Neural cell (in vitro differentiated cells): ENCODE data around the gene AGFG1. TPM values are rescaled to one million over a fixed set of nuclear protein-coding genes. Genes with fewer than 3 reads are reported as not detected.

Experiments
- H2AFZ ChIP-seq: fragments of 200-600, 300-800 bp; sonication (generic), shearing (Covaris generic); 2 replicates; pipeline ENCODE4 v1.6.0; 2014; ENCODE audit warnings: low read depth, mild to moderate bottlenecking, antibody characterized with exemption, low read length, moderate library complexity
- H3F3A ChIP-seq: fragments of 200-600 bp; shearing (Covaris generic); 2 replicates; pipeline ENCODE4 v1.6.1; 2016; ENCODE audit warnings: mild to moderate bottlenecking, moderate library complexity, mixed read lengths, antibody characterized with exemption, low read length; ENCODE audit not compliant: insufficient read depth, poor library complexity, severe bottlenecking
- H3K27ac ChIP-seq: fragments of 200-600, 300-800 bp; sonication (generic), shearing (Covaris generic); 2 replicates; pipeline ENCODE4 v1.5.1; 2014; ENCODE audit warnings: mild to moderate bottlenecking, low read length, moderate library complexity
- H3K27me3 ChIP-seq: fragments of 300-800, 200-600 bp; sonication (generic), shearing (Covaris generic); 2 replicates; pipeline ENCODE4 v1.6.0; 2014; ENCODE audit warnings: mild to moderate bottlenecking, low read depth, low read length, moderate library complexity; ENCODE audit not compliant: insufficient read depth
- H3K36me3 ChIP-seq: fragments of 300-800, 200-600 bp; sonication (generic), shearing (Covaris generic); 2 replicates; pipeline ENCODE4 v1.5.1; 2014; ENCODE audit warnings: mild to moderate bottlenecking, antibody characterized with exemption, low read length, moderate library complexity; ENCODE audit not compliant: insufficient read depth
- H3K4me2 ChIP-seq: fragments of 300-800, 200-600 bp; sonication (generic), shearing (Covaris generic); 2 replicates; pipeline ENCODE4 v1.6.0; 2014; ENCODE audit warnings: mild to moderate bottlenecking, low read length
- H3K4me3 ChIP-seq: fragments of 300-800, 200-600 bp; sonication (generic), shearing (Covaris generic); 2 replicates; pipeline ENCODE4 v1.5.1; 2014; ENCODE audit warnings: mild to moderate bottlenecking, low read length, moderate library complexity
- H3K79me2 ChIP-seq: fragments of 200-600 bp; shearing (Covaris generic); replicated peaks from 2 replicates; pipeline ENCODE4 v1.6.0; 2014; ENCODE audit warnings: mild to moderate bottlenecking, low read length, moderate library complexity; ENCODE audit not compliant: insufficient read depth
- H3K9ac ChIP-seq: fragments of 300-800, 200-600 bp; sonication (generic), shearing (Covaris generic); 2 replicates; pipeline ENCODE4 v1.6.1; 2016; ENCODE audit warnings: mild to moderate bottlenecking, low read length, mixed read lengths
- H3K9me2 ChIP-seq: fragments of 200-600 bp; shearing (Covaris generic); 2 replicates; pipeline ENCODE4 v1.6.1; 2016; ENCODE audit warnings: mild to moderate bottlenecking, low read length, mixed read lengths; ENCODE audit not compliant: insufficient read depth
- H3K9me3 ChIP-seq: fragments of 200-600, 300-800 bp; sonication (generic), shearing (Covaris generic); 2 replicates; pipeline ENCODE4 v1.6.1; 2016; ENCODE audit warnings: mild to moderate bottlenecking, mixed run types, low read length, moderate library complexity, mixed read lengths
- H4K20me1 ChIP-seq: fragments of 200-600 bp; shearing (Covaris generic); 2 replicates; pipeline ENCODE4 v1.6.1; 2016; ENCODE audit warnings: mild to moderate bottlenecking, mixed run types; ENCODE audit not compliant: insufficient read depth
- CTCF ChIP-seq: fragments of 450-650 bp; IDR thresholded peaks from 2 replicates; pipeline ENCODE4 v1.5.1; 2014; ENCODE audit warnings: antibody characterized with exemption, mild to moderate bottlenecking, moderate library complexity; ENCODE audit not compliant: poor library complexity, severe bottlenecking
- EP300 ChIP-seq: fragments of 450-650 bp; conservative IDR thresholded peaks from 2 replicates; pipeline ENCODE4 v1.6.1; 2014; ENCODE audit warnings: antibody characterized with exemption, mild to moderate bottlenecking, moderate library complexity; ENCODE audit not compliant: poor library complexity, severe bottlenecking
- EZH2 ChIP-seq: fragments of 200-600, 300-800 bp; shearing (Covaris generic), sonication (generic); IDR thresholded peaks from 2 replicates; pipeline ENCODE4 v1.6.1; 2014; ENCODE audit warnings: antibody characterized with exemption, low read length, borderline replicate concordance, mild to moderate bottlenecking; ENCODE audit not compliant: insufficient read depth, poor library complexity, severe bottlenecking
- MXI1 ChIP-seq: fragments of 450-650 bp; conservative IDR thresholded peaks from 2 replicates; pipeline ENCODE4 v1.6.1; 2014; ENCODE audit warnings: antibody characterized with exemption, mild to moderate bottlenecking; ENCODE audit not compliant: poor library complexity, severe bottlenecking
- POLR2AphosphoS5 ChIP-seq: IDR thresholded peaks from 2 replicates; pipeline ENCODE4 v1.6.1; 2012
- RAD21 ChIP-seq: fragments of 450-650 bp; conservative IDR thresholded peaks from 2 replicates; pipeline ENCODE4 v1.6.1; 2014; ENCODE audit warnings: antibody characterized with exemption, mild to moderate bottlenecking, moderate library complexity
- REST ChIP-seq: IDR thresholded peaks from 2 replicates; pipeline ENCODE4 v1.6.1; 2012; ENCODE audit warnings: borderline replicate concordance
- SMC3 ChIP-seq: fragments of 450-650 bp; conservative IDR thresholded peaks from 2 replicates; pipeline ENCODE4 v1.6.1; 2014; ENCODE audit warnings: antibody characterized with exemption, mild to moderate bottlenecking, moderate library complexity; ENCODE audit not compliant: poor library complexity
- TAF1 ChIP-seq: IDR thresholded peaks from 2 replicates; pipeline ENCODE4 v1.6.1; 2012; ENCODE audit warnings: low read depth
- polyA plus RNA-seq: library from polyadenylated mRNA; depleted of rRNA; stranded (reverse); fragments of >200 nt; gene quantifications from 2 replicates; pipeline ENCODE4 v1.2.3, GENCODE V29; 2014

AGFG1 gene
- polyA plus RNA-seq, 1 donor from 2014 or later: 106 TPM

GRCh38 chr2:227513113-227513512 lies 41.2 kb downstream of the AGFG1 start:
- TF ChIP-seq SMC3: no peak
- no peak for TF ChIP-seq POLR2AphosphoS5
- no peak for TF ChIP-seq MXI1
- TF ChIP-seq EP300: no peak
- no peak for TF ChIP-seq CTCF
- TF ChIP-seq RAD21: no peak
- TF ChIP-seq TAF1: no peak
- TF ChIP-seq REST: no peak
- no peak for TF ChIP-seq EZH2
- Histone ChIP-seq H3K36me3 (no peaks in the 10 kb centered on the region), H3K4me3 (no peak overlapping the region), H4K20me1 (no peaks in the 10 kb centered on the region), H3K79me2 (peaks cover 72% of the 10 kb centered on the region), H3F3A (no peaks in the 10 kb centered on the region), H3K4me2 (peak overlapping the region; percentile 11), H3K9me3 (no peaks in the 10 kb centered on the region), H2AFZ (no peak overlapping the region), H3K27ac (no peak overlapping the region), H3K27me3 (no peaks in the 10 kb centered on the region), H3K9ac (no peak overlapping the region), H3K9me2 (no peaks in the 10 kb centered on the region)

- no peaks in the 10 kb centered on the region for H3F3A ChIP-seq
- TF ChIP-seq SMC3: no peak
- no peak for TF ChIP-seq POLR2AphosphoS5
- no peak for TF ChIP-seq RAD21
- no peak for TF ChIP-seq MXI1
- no peak for TF ChIP-seq CTCF
- TF ChIP-seq REST: no peak
- TF ChIP-seq EP300: no peak
- no peak for TF ChIP-seq TAF1
- TF ChIP-seq EZH2: no peak
- H3K4me3 ChIP-seq: no peak overlapping the region
- H3K9me3 ChIP-seq: no peaks in the 10 kb centered on the region
- no peak overlapping the region for H3K4me2 ChIP-seq
- H3K79me2 ChIP-seq: peaks cover 69% of the 10 kb centered on the region
- no peaks in the 10 kb centered on the region for H4K20me1 ChIP-seq
- peaks cover 4% of the 10 kb centered on the region for H3K36me3 ChIP-seq
- no peak overlapping the region for H3K27ac ChIP-seq
- no peaks in the 10 kb centered on the region for H3K27me3 ChIP-seq
- no peak overlapping the region for H3K9ac ChIP-seq
- H2AFZ ChIP-seq: no peak overlapping the region
- no peaks in the 10 kb centered on the region for H3K9me2 ChIP-seq
These were observed 43.8 kb downstream of the AGFG1 start for GRCh38 chr2:227515742-227516141.
